ENCODE measurements around the gene WDR83. TPM values are rescaled to one million over a fixed set of nuclear protein-coding genes. Genes with fewer than 3 reads are reported as not detected.
A peak's percentile ranks its signal among the peaks of the same experiment; 100 is the strongest.

Gene WDR83
- total RNA-seq, 2 experiments from 2014 or later, result 6.5 to 6.6 TPM

DNA sequence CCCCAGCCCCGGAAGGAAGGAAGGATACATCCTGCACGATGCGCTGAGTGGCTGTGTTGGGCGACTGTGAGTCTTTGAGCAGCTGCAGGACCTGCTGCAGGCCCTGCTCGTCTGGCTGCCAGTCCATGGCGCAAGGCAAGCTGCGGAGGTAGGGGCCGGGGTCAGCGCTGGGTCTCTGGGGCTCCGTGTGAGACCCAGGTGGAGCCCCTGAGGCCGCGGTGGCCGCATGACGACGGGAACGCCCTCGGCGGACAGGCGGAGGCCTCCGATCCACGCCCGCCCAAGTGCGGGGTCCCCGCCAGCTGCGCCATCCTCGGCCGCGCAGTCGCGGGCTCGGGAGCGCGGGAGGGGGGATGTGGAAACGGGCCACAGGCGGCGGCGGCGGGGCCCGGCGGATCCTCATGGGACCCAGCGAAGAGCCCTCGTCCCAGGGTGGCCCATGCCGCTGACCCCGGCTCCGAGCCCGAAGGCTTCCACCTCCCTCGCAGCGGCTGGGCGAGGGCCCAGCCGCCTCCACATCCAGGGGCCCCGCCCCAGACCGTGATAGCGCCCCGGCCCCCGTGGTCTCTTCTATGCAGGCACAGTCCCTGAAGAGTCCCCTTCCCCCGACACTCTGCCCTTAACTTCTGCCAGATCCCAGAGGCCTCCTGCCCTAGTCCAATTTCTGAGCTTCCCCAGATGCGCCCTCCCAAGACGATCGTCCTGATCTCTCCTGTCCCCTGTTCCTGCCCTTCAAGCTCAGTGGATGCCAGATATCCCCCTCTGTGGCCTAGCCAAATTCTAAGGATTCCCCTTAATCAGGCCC lies 54.4 kb downstream of the WDR83 start:
- peak overlapping the region; percentile 89 for H3K27ac Mint-ChIP-seq
- TF ChIP-seq, protein P1, sequence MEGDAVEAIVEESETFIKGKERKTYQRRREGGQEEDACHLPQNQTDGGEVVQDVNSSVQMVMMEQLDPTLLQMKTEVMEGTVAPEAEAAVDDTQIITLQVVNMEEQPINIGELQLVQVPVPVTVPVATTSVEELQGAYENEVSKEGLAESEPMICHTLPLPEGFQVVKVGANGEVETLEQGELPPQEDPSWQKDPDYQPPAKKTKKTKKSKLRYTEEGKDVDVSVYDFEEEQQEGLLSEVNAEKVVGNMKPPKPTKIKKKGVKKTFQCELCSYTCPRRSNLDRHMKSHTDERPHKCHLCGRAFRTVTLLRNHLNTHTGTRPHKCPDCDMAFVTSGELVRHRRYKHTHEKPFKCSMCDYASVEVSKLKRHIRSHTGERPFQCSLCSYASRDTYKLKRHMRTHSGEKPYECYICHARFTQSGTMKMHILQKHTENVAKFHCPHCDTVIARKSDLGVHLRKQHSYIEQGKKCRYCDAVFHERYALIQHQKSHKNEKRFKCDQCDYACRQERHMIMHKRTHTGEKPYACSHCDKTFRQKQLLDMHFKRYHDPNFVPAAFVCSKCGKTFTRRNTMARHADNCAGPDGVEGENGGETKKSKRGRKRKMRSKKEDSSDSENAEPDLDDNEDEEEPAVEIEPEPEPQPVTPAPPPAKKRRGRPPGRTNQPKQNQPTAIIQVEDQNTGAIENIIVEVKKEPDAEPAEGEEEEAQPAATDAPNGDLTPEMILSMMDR (IDR thresholded peaks at IDR 0.05), result no peak
- DNase-seq (peak in 4 of 14 experiments; percentile 12 to 41 (median 36)), ATAC-seq (ENCODE audit: poor library complexity) (no peak)
- no peaks in the 10 kb centered on the region for H3K27me3 Mint-ChIP-seq
- no peaks in the 10 kb centered on the region for H3K9me3 ChIP-seq (ENCODE audit: control insufficient read depth in 1 of 2, insufficient read depth in 1 of 2, low read length in 2 of 2)
- no peaks in the 10 kb centered on the region for H3K9me3 Mint-ChIP-seq
- H3K4me1 Mint-ChIP-seq (ENCODE audit: low read depth), result peaks cover 49% of the 10 kb centered on the region
- no peaks in the 10 kb centered on the region for H3K27me3 ChIP-seq (ENCODE audit: control insufficient read depth in 1 of 2, insufficient read depth in 2 of 2, low read length in 2 of 2)
- peak overlapping the region; percentile 69 for H3K4me3 ChIP-seq (ENCODE audit: low read length)
- peaks cover 18% of the 10 kb centered on the region for H3K36me3 ChIP-seq (ENCODE audit: insufficient read depth, low read length)
- intact Hi-C loops (cut with DNase I, micrococcal nuclease), result loop anchor here in 1 of 2 experiments (5.0 kb wide), 1 partner anchor 39 kb away; the partner anchor contains the start of gene DHPS
- peaks cover 47% of the 10 kb centered on the region for H3K36me3 Mint-ChIP-seq (ENCODE audit: low read depth)
- ChIA-PET CTCF (interaction anchor here (0.9 to 1.9 kb wide), 4 partner anchors 36 to 56 kb away, joined by 3 to 11 read pairs (median 4); no protein-coding TSS in a partner anchor), POLR2A (interaction anchor here (1.0 to 7.0 kb wide), 8 partner anchors 12 to 110 kb away, joined by 3 to 79 read pairs (median 12); partner anchors contain the start of genes DHPS, FBXW9, GET3 and JUNB)
- peak overlapping the region; percentile 34 to 59 for H3K27ac ChIP-seq (ENCODE audit: low read depth in 1 of 2, low read length in 2 of 2)
- peak overlapping the region; percentile 89 for H3K4me3 Mint-ChIP-seq
- peaks cover 39% of the 10 kb centered on the region for H3K4me1 ChIP-seq (ENCODE audit: insufficient read depth, low read length)

DNA sequence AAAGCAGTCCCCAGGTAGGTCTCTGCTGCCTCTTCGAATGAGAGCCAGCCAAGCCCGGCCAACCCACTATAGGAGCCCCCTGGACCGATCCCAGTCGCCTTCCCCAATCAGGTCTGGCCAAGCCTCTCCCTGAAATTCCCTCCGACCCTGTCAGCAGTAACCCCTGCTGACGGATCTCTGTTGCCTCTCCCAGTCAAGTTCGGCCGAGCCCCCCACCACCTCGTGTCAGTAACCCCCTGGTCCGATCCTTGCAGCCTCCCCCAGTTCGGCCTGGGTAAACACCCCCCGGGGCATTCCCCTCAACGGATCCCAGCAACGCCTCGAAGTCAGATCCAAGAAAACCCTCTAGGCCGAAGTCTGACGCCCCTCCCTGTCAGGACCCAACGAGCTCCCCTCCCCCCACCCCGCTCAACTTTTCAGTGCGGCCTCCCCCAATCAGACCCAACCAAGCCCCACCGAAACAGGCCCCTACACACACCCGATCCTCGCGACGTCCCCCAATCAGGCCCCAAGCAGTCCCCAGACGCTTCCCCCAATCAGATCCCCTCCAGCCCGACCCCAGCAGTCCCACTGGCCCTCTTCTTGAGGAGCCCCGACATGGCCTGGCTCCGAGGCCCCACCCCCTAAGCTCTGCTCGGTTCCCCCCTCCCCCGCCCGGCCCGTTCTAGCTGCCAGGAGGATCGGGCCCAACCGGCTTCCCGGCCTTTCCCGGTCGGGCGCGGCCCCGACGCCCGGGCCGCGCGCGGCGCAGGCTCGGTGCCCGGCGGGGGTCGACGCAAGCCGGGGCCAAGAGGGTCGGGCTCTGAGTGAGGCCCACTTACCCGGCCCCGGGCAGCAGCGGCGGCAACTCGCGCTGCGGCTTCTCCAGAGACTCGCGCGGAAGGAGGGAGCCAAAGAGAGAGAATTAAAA lies 55.3 kb downstream of the WDR83 start:
- peak overlapping the region; percentile 34 to 59 for H3K27ac ChIP-seq (ENCODE audit: low read depth in 1 of 2, low read length in 2 of 2)
- Mint-ChIP-seq H3K36me3 (ENCODE audit: low read depth) (peaks cover 44% of the 10 kb centered on the region), H3K9me3 (no peaks in the 10 kb centered on the region), H3K4me1 (ENCODE audit: low read depth) (peaks cover 50% of the 10 kb centered on the region), H3K27me3 (no peaks in the 10 kb centered on the region), H3K4me3 (peak overlapping the region; percentile 98), H3K27ac (peak overlapping the region; percentile 89)
- DNase-seq (peak in 13 of 14 experiments; percentile 14 to 76 (median 41)), ATAC-seq (ENCODE audit: poor library complexity) (peak; percentile 37)
- ChIA-PET CTCF (interaction anchor here (0.6 to 4.6 kb wide), 10 partner anchors 12 to 108 kb away, joined by 3 to 38 read pairs (median 4); partner anchors contain the start of genes DHPS and TRIR), POLR2A (interaction anchor here (0.7 to 7.0 kb wide), 11 partner anchors 8 to 662 kb away, joined by 3 to 79 read pairs (median 7); partner anchors contain the start of genes DHPS, FBXW9, GCDH and GET3)
- peaks cover 39% of the 10 kb centered on the region for H3K4me1 ChIP-seq (ENCODE audit: insufficient read depth, low read length)
- no peaks in the 10 kb centered on the region for H3K27me3 ChIP-seq (ENCODE audit: control insufficient read depth in 1 of 2, insufficient read depth in 2 of 2, low read length in 2 of 2)
- no peaks in the 10 kb centered on the region for H3K9me3 ChIP-seq (ENCODE audit: control insufficient read depth in 1 of 2, insufficient read depth in 1 of 2, low read length in 2 of 2)
- H3K4me3 ChIP-seq (ENCODE audit: low read length), result peak overlapping the region; percentile 69
- intact Hi-C loops (cut with DNase I, micrococcal nuclease), result loop anchor here (1.0 to 5.0 kb wide), 4 partner anchors 12 to 41 kb away; partner anchors contain the start of genes DHPS (in 2 of the 2), FBXW9 (in 1 of the 2) and TRIR (in 1 of the 2)
- TF ChIP-seq, protein P1 (IDR thresholded peaks at IDR 0.05), result no peak
- H3K36me3 ChIP-seq (ENCODE audit: insufficient read depth, low read length), result peaks cover 11% of the 10 kb centered on the region

Data from CD4-positive, alpha-beta T cell (primary cell).